ENCODE results near the gene CYP24A1.

DNA sequence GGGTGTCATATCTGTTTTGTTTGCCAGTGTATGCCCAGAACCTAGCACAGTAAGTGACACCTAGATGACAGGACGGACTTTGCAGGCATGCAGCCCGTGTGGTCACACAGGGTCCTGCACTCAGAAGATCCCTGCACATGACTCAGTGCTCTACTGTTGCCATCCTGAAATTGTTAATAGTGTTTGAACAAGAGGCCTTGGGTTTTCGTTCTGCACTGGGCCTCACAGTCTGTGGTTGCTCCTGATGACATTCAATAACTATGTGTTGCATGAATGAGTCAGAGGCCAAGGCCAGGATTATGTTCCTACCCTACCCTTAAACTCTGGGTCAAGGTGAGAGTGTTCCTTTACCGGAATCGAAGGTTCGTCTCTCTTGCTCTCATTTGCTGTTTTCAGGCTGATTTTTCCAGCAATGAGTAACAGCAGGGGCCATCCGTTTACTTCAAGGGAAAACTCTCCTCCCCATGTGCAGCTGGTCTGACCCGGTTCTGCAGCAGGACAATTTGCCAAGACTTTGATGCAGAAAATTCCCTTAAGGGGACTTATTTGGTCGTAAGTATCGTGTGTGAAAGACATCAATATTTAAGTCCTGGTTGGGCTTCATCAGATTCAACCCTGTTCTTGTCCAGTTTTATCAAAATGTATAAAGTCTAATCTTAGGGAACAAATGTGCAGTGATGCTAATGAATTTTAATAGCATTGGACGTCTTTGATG lies 21.1 kb upstream of the CYP24A1 start:
- no peak for TF ChIP-seq EP300 (IDR thresholded peaks at IDR 0.05; ENCODE audit: low read depth)
- TF ChIP-seq, protein P1, sequence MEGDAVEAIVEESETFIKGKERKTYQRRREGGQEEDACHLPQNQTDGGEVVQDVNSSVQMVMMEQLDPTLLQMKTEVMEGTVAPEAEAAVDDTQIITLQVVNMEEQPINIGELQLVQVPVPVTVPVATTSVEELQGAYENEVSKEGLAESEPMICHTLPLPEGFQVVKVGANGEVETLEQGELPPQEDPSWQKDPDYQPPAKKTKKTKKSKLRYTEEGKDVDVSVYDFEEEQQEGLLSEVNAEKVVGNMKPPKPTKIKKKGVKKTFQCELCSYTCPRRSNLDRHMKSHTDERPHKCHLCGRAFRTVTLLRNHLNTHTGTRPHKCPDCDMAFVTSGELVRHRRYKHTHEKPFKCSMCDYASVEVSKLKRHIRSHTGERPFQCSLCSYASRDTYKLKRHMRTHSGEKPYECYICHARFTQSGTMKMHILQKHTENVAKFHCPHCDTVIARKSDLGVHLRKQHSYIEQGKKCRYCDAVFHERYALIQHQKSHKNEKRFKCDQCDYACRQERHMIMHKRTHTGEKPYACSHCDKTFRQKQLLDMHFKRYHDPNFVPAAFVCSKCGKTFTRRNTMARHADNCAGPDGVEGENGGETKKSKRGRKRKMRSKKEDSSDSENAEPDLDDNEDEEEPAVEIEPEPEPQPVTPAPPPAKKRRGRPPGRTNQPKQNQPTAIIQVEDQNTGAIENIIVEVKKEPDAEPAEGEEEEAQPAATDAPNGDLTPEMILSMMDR (IDR thresholded peaks at IDR 0.05) = no peak
